AG08395 (cell line): Measurements from ENCODE around the gene HOXA2.

Experiments
- DNase-seq: peaks from one replicate; pipeline ENCODE4 v3.0.0; 2012; ENCODE audit warnings: mixed read lengths, low spot score

HOXA2 gene

DNA sequence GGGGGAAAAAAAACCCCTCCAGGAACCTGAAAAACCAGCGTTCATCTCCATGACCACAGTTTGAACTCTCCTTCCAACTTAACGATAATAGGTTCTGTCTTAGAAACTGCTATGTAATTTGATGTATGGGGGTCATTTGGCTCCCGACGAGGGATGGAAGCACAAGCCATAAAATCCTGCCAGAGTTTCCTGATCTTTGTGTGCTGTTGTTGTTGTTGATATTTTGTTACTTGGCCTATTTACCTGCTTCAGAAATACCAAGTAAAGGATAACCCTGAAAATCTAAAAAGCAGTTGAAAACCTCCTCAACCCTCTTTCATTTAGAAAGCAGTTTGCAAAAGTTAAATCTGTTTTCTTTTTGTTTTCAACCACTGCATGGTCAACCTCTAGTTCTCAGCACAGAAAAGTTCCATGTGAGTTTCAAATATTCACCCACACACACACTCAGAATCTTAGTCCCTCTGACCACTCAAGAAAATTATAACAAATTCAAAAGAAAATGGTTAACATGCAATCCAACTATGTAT, 9.3 kb upstream of the HOXA2 start:
- DNase-seq = no peak

DNA sequence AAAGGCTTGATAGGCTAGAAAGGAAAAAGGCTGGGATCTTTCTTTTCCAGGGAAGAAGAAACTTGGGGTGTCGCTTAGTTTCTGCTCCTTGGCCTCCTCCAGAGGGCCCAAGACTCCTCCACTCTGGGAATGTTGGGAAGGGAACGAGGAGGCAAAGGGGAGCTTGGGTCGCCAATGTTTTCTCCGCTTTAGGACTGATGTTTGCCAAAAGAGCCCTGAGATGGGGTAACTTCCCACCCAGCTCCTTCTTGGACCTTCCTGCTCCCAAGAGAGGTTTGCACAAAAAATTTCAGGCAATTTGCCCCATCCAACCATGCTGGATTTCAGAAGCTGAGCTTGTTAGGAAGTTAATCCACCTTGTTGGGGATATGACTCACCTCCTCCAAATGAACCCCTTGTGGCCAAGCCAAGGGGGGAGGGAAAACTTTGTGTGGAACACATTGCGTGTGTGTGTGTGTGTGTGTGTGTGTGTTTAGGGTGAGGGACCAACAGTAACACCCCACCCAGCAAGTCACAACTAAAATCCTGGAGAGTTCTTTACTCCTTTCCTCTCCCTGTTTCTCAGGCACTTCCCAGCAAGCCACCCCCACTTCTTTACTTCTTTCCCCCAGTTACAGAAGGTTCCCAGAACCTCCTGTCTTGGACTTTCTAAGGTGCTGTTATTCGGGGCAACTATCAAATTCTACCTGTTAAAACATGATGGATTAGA, 8.7 kb upstream of the HOXA2 start:
- DNase-seq = peak; percentile 70

DNA sequence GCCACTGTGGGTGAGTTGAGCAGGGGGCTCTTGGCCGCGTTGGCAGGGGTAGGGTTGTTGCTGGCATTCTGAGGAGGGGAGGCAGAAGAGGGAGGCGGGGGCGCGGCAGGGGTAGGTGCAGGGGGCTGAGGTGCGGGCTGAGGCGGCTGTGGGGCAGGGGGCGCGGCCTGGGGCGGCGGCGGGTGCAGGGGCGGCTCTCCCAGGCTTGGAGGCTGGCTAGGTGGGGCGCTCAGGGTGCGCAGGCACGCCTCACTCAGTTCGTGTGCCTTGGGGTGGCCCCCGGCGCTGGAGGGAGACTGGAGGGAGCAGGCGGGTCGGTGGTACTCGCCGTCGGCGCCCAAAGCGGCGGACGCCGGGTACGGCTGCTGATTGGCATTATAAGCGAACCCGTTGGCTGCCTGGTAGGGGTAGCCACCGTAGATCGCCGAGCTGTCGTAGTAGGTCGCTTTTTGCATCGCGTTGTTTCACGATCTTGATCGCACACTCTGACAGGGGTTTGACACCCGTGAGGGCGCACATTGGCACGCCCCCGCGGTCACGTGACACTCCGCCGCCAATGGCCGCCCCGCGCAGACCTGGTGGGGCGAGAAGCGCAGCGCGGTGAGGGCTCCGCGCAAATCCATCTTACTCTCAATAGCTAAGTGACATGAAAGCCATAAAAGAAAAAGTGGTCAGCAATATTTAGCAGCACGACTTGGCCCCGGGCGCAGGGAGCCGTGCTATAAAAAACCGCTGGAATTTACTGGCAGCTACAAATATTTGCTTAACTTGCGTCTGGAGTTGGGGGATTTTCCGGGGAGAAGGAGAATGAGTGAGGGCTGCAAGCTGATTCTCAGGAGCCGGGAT, 7.9 kb upstream of the HOXA2 start:
- DNase-seq = peak; percentile 55

DNA sequence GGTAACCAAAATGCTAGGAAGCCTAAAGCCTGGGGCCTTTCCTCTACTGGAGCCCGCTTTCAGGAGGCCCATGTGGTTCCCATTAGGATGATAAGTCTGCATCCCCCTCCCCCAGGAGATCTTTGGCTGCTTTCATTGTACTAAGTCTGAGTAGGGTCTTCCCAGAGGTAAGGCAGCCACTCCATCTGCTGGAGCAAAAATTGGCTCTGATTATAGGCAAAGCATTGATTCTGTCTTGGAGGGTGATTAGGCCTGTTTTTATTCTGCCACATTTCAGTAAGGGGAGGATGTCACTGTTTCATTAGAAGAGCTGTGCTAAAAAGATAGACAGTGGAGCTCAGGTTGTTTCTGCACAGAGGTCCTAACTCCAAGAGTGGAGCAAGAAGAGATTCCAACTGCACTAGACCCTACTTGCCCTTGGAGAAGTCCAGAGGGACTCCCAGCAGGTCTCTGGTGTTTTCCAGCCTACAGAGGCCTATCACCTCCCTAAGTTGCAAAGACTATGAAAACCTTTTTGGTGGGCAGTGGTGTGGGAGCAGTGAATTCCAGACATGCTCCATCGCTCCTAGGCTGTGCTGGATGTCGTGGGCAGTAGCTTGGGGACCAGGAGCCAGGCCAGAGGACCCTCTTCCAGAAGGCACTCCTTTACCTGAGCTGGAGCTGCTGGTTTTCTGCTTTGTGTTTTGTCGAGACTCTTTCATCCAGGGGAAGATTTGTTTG, 7.1 kb upstream of the HOXA2 start:
- DNase-seq = no peak

GRCh38 chr7:27108390-27109127, 6.1 kb upstream of the HOXA2 start:
- no peak for DNase-seq

DNA sequence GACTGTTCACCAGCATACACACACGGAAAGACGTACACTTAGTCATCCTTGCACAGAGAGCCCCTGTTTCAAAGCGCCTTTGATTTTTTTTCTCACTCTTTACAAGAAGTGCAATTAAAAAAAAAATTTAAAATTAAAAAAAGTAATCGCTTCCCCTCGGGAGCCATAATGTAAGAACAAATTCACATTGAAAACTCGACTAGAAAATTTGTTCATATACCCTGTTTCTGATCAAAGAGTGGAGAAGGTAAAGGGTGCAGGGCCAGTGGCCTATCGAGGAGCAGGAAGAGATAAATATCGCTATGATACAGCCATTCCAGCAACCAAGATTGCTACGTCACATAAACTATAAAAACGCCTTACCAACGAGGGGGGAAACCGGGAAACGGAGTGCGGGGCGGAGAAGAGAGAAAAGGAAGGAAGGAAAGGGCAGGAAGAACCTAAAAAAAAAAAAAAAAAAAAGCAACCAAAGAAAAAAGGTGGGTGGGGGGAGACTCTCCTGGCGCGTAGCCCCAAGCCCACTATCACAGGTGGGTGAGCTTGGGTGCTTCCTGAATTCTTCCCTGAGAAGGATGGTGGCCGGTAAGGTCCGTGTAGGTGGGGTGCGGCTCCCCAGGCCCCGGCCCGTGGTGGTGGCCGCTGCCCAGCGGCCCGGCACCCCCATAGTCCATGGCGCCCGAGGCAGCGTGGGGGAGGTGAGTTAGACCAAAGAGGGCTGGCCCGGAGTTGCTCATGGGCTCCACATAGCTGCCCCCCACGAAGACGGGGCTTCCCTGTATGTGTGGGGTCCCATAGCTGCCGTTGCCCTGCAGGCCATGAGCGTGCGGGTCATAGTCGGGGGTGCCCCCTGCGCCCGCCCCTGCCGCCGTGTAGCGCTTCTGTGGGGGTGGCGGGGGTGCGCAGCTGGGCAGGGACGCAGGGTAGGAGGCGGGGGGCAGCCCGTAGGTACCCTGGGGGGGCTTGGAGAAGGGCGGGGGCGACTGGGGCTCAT, 5.2 kb upstream of the HOXA2 start:
- no peak for DNase-seq

DNA sequence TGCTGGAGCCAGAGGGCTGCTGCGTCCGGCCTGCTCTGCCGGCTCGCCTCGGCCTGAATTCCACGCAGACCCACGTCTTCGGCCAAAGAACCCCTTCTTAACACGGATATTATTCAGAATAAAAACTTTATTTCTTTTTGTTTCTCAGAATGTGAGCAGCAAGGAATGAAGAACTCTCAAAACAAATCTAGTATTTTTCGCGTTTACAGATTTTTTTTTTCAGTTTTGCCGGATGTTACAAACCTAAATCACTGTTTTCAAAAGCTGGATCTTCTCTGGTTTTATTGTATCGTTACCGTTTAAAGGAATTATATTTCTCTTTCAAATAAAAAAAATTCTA, 4.4 kb upstream of the HOXA2 start:
- DNase-seq = no peak

- no peak for DNase-seq
Measured at GRCh38 chr7:27106181-27106900, 3.9 kb upstream of the HOXA2 start.

- no peak for DNase-seq
Measured at GRCh38 chr7:27105301-27106031, 3.0 kb upstream of the HOXA2 start.

DNA sequence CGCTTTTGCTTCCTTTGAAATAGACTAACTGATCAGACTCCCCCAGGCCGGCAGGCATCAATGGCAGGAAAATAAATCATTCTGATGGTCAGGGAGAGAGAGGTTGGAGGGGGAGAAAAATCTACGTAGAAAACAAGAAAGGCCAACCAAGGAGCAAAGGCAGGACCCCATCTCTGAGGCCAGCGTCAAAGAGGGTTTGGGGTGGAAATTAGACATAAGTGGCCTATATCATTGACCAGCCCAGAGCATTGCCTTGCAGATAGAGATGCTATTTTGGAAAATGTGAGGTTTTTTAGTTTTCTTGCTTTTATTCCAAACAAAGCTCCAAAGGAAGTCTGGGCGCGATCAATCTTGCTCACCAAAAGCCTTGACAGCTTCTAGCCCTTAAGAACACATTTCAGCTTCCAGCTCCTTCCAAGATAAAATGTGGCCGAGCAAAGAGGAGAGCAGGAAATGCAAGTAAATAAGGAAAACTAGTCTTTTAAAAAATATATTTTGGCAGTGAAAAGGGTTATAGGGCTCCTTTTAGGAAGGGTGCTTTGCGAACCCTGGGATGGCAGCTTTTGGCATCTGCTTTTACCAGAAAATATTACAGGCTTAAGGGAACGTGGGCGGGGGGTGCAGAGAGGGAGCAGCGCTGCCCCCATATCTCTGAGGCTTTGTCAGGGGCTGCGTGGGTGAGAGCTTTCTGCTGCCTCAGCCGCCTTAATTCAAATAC, 2.0 kb upstream of the HOXA2 start:
- DNase-seq = no peak

DNA sequence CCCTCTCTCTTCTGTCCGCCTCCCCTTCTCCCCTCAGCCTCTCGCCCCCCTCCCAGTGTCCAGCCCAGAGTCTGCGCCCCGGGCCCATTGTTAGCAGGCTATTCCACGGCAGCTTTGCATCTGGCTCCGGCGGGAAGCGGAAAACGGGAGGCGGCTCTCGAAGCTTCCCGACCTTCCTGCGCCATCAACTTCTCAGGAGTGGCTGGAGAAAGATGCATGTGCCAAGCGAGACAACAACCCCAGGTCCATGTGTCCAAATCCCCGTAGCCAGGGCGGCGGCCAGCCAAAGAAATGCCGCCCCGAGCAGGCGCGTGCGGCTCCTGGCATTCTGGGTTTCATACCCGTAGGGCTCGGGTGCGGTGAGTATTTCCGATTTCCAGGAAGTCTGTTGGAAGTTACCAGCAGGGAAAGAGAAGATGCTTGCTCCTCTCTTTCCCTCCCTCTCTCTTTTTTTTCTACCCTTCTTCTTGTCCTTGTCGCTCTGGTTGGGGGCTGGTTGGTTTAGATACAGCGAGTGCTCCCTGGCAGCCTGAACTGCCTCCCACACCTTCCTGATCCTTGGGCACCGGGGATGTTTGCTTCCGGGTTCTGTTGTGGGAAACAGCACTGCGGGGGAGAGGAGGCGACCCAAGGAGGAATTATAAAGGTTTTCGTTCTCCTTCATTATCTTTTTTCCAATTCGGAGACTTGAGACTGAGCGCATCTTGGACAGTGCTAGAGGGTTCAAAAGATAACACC, 1.2 kb upstream of the HOXA2 start:
- no peak for DNase-seq

GRCh38 chr7:27101957-27102580, 414 bp downstream of the HOXA2 start:
- no peak for DNase-seq

- DNase-seq = no peak
Measured at GRCh38 chr7:27101171-27101956, 1.1 kb downstream of the HOXA2 start.

- DNase-seq = no peak
Measured at GRCh38 chr7:27100694-27101170, 1.8 kb downstream of the HOXA2 start.

DNA sequence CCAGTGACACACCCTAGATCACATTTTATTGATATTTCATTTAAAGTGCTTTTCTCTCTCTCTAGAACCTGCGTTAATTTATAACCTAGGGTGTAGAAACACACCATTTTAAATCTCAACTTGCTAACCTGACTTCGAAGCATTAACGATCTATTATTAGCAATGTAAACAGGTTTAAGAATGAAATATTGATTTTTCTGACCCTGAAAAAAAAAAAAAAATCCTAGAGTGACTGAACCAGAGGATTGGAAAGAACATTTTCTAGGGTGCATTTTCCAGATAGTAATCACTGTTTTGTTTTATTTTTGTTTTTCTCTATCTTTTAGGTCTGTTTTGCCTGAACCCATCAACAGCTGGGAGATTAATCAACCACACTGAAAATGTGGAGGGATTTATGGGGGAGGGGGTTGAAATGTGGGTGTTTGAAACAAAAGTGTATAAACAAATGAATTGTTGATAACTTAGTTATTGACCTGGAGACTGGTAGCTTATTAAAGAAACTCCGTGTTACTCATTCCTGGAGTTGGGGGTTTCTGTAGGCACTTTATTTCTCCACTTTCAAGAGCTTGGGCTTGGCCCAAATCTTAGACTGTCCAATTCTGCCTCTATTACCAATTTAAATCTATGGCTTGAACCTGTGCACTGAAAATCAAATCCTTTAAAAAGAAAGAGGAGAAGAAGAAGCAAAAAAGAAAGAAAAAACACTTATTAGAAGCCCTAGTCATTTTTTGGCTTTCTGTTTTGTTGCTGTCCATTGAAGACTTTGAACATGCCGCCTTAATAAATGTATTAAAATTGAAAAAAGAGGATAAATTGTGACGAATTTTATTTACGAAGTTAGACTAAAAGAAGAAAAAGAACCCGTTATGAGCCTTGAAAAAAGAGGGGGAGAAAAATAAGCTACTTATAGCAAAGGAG, 2.8 kb downstream of the HOXA2 start:
- DNase-seq = no peak
